ENCODE measurements around the gene KCNJ2.

- TF ChIP-seq CTCF (conservative IDR thresholded peaks at IDR 0.05; ENCODE audit: low read depth, low read length) (no peak), EZH2phosphoT487 (IDR thresholded peaks at IDR 0.05; ENCODE audit: borderline replicate concordance, low read length) (no peak), EZH2 (IDR thresholded peaks at IDR 0.05; ENCODE audit: low read length, unreplicated experiment) (no peak)
These were observed 25.8 kb downstream of the KCNJ2 start for GRCh38 chr17:70195091-70195490.

Data from PC-3 (cell line).